NCI-H345 treated with DMSO at 0.1 percent for 48 hours (cell line): ENCODE data around the gene PWWP3B.
"Not testable (repeated sequence)": the region's sequence is repeated elsewhere in the genome, so short reads cannot be mapped to it uniquely, and the experiment has no call there.

Experiments used
- DNase-seq: peaks from one replicate; lab custom pipeline; 2025; ENCODE audit not compliant: unreplicated experiment; lab: John Stamatoyannopoulos, UW

Gene PWWP3B

GRCh38 chrX:106168107-106168506, at the start of gene PWWP3B:
PWWP3B (plus strand) TSS chrX:106168305; CDS start chrX:106205433, 37,128 bp downstream.
- no peak for DNase-seq

- no peak for DNase-seq
Measured at GRCh38 chrX:106139048-106139447, 29.1 kb upstream of the PWWP3B start.

- no peak for DNase-seq
Measured at GRCh38 chrX:106144755-106145639, 23.1 kb upstream of the PWWP3B start.

GRCh38 chrX:106150701-106151100, 17.4 kb upstream of the PWWP3B start:
- DNase-seq = no peak

- DNase-seq = no peak
Measured at GRCh38 chrX:106159861-106160282, 8.2 kb upstream of the PWWP3B start.

GRCh38 chrX:106170318-106170717, 2.2 kb downstream of the PWWP3B start:
- no peak for DNase-seq

GRCh38 chrX:106171293-106171820, 3.3 kb downstream of the PWWP3B start:
- no peak for DNase-seq

GRCh38 chrX:106177106-106177981, 9.2 kb downstream of the PWWP3B start:
- DNase-seq = no peak

- no peak for DNase-seq
Measured at GRCh38 chrX:106177982-106178321, 9.8 kb downstream of the PWWP3B start.

- no peak for DNase-seq
Measured at GRCh38 chrX:106178826-106179225, 10.7 kb downstream of the PWWP3B start.

GRCh38 chrX:106183685-106184084, 15.6 kb downstream of the PWWP3B start:
- not testable (repeated sequence) for DNase-seq

GRCh38 chrX:106201502-106202178, 33.5 kb downstream of the PWWP3B start:
- no peak for DNase-seq

- DNase-seq = no peak
Measured at GRCh38 chrX:106203315-106203714, 35.2 kb downstream of the PWWP3B start.

- DNase-seq = no peak
Measured at GRCh38 chrX:106208154-106208553, 40.0 kb downstream of the PWWP3B start.
